GM23338 (cell line): Measurements from ENCODE around the gene LAGE3. TPM values are rescaled to one million over a fixed set of nuclear protein-coding genes. Genes with fewer than 3 reads are reported as not detected.

Source experiments
- ATAC-seq: fragments of 200-7000 bp; cut with Tn5 transposase; 3 replicates; pipeline ENCODE4 v1.9.1; 2020
- DNase-seq: peaks from one replicate; pipeline ENCODE4 v3.0.0-alpha.2; 2015; ENCODE audit warnings: low spot score
- H2AFZ ChIP-seq: fragments of 200-600 bp; sonication (generic); 2 replicates; pipeline ENCODE4 v1.8.0; 2016; ENCODE audit warnings: antibody characterized with exemption, mild to moderate bottlenecking, moderate library complexity
- H3F3A ChIP-seq: fragments of 200-600 bp; sonication (generic); replicated peaks from 2 replicates; pipeline ENCODE4 v1.8.0; 2017; ENCODE audit warnings: antibody characterized with exemption, mixed run types, low read depth
- H3K27ac ChIP-seq: fragments of 200-600 bp; sonication (generic); 2 replicates; pipeline ENCODE4 v1.6.1; 2016; ENCODE audit warnings: low read depth
- H3K27me3 ChIP-seq: fragments of 200-600 bp; sonication (generic); 2 replicates; pipeline ENCODE4 v1.8.0; 2016; ENCODE audit warnings: mild to moderate bottlenecking, mixed run types, moderate library complexity; ENCODE audit not compliant: insufficient read depth
- H3K36me3 ChIP-seq: fragments of 200-600 bp; sonication (generic); 2 replicates; pipeline ENCODE4 v1.8.0; 2016; ENCODE audit warnings: mild to moderate bottlenecking; ENCODE audit not compliant: insufficient read depth
- H3K4me1 ChIP-seq: fragments of 200-600 bp; sonication (generic); 2 replicates; pipeline ENCODE4 v1.8.0; 2016; ENCODE audit warnings: mild to moderate bottlenecking, moderate library complexity; ENCODE audit not compliant: insufficient read depth
- H3K4me2 ChIP-seq: fragments of 200-600 bp; sonication (generic); 2 replicates; pipeline ENCODE4 v1.7.1; 2017; ENCODE audit warnings: mixed run types
- H3K4me3 ChIP-seq: fragments of 200-600 bp; sonication (generic); 2 replicates; pipeline ENCODE4 v1.6.1; 2016; ENCODE audit warnings: mixed run types
- H3K79me2 ChIP-seq: fragments of 200-600 bp; sonication (generic); replicated peaks from 2 replicates; pipeline ENCODE4 v1.8.0; 2017; ENCODE audit warnings: mild to moderate bottlenecking; ENCODE audit not compliant: insufficient read depth
- H3K9me2 ChIP-seq: fragments of 200-600 bp; sonication (generic); 2 replicates; pipeline ENCODE4 v1.8.0; 2017; ENCODE audit not compliant: insufficient read depth
- H4K20me1 ChIP-seq: fragments of 200-600 bp; sonication (generic); replicated peaks from 2 replicates; pipeline ENCODE4 v1.8.0; 2017; ENCODE audit warnings: mild to moderate bottlenecking; ENCODE audit not compliant: insufficient read depth
- H3K27ac Mint-ChIP-seq: 2 replicates; pipeline ENCODE4 v1.8.0; 2020; ENCODE audit warnings: inconsistent platforms, mild to moderate bottlenecking, moderate library complexity, mixed read lengths
- H3K27me3 Mint-ChIP-seq: 3 replicates; pipeline ENCODE4 v1.8.0; 2022; ENCODE audit warnings: low read depth, mild to moderate bottlenecking, moderate library complexity, mixed read lengths, inconsistent platforms; ENCODE audit not compliant: insufficient read depth, poor library complexity
- H3K36me3 Mint-ChIP-seq: 3 replicates; pipeline ENCODE4 v1.8.0; 2021; ENCODE audit warnings: low read depth, mild to moderate bottlenecking, inconsistent platforms, moderate library complexity, mixed read lengths
- H3K4me1 Mint-ChIP-seq: 3 replicates; pipeline ENCODE4 v1.8.0; 2020; ENCODE audit warnings: mild to moderate bottlenecking, inconsistent platforms, mixed read lengths
- H3K4me3 Mint-ChIP-seq: 3 replicates; pipeline ENCODE4 v1.8.0; 2021; ENCODE audit warnings: moderate library complexity, mild to moderate bottlenecking, inconsistent platforms, mixed read lengths
- H3K9me3 Mint-ChIP-seq: 3 replicates; pipeline ENCODE4 v1.8.0; 2020; ENCODE audit warnings: moderate library complexity, mild to moderate bottlenecking, inconsistent platforms, mixed read lengths
- CTCF ChIP-seq, 2 experiments: fragments of 200-600 bp in 1 of 2; sonication (generic) in 1 of 2; conservative IDR thresholded peaks; 2 replicates each; pipeline versions ENCODE4 v1.5.1 to v1.6.1; 2016 to 2017; ENCODE audit warnings: antibody characterized with exemption in 2 of 2, low read depth in 2 of 2, mild to moderate bottlenecking in 2 of 2, moderate library complexity in 1 of 2
- ETS1 ChIP-seq: IDR thresholded peaks from 2 replicates; pipeline ENCODE4 v1.6.1; 2016; ENCODE audit warnings: antibody characterized with exemption
- EZH2 ChIP-seq: fragments of 200-600 bp; sonication (generic); IDR thresholded peaks from one replicate; pipeline ENCODE4 v1.8.0; 2017; ENCODE audit warnings: antibody characterized with exemption, mild to moderate bottlenecking, low read depth; ENCODE audit not compliant: unreplicated experiment
- REST ChIP-seq: IDR thresholded peaks from one replicate; pipeline ENCODE4 v1.6.1; 2018; ENCODE audit warnings: antibody characterized with exemption; ENCODE audit not compliant: unreplicated experiment
- polyA plus RNA-seq: library from polyadenylated mRNA; unstranded; fragments of >200 nt; fragmentation: Nextera tagmentation; extraction: Ambion mirVana; gene quantifications from 2 replicates; pipeline ENCODE4 v1.2.1, GENCODE V29; 2016
- total RNA-seq: library from RNA; depleted of rRNA; stranded (reverse); fragments of >200 nt; shearing (Covaris generic); gene quantifications from 2 replicates; pipeline ENCODE4 v1.2.3, GENCODE V29; 2014

The LAGE3 gene
- total and polyA plus RNA-seq, 2 experiments from 2014 or later, result 71.0 to 84.5 TPM

- no peaks in the 10 kb centered on the region for H3K4me1 Mint-ChIP-seq
- H3K9me3 Mint-ChIP-seq, result no peaks in the 10 kb centered on the region
- no peak overlapping the region for H3K4me3 Mint-ChIP-seq
Observed at GRCh38 chrX:154468217-154468616, 10.9 kb downstream of the LAGE3 start.

More at GRCh38 chrX:154468217-154468616, 10.9 kb downstream of the LAGE3 start:
- ATAC-seq (no peak), DNase-seq (no peak)
- Histone ChIP-seq H3K4me3 (no peak overlapping the region), H3K27me3 (no peaks in the 10 kb centered on the region), H3K36me3 (no peaks in the 10 kb centered on the region), H3K79me2 (no peaks in the 10 kb centered on the region), H3K27ac (no peak overlapping the region), H3F3A (no peaks in the 10 kb centered on the region), H4K20me1 (no peaks in the 10 kb centered on the region; the same call in 1 of the 2 replicates), H3K4me2 (no peak overlapping the region), H3K4me1 (no peaks in the 10 kb centered on the region), H3K9me2 (no peaks in the 10 kb centered on the region), H2AFZ (no peak overlapping the region)
- no peak for TF ChIP-seq CTCF (conservative IDR thresholded peaks at IDR 0.05; ENCODE audit: low read depth in 2 of 2)
- no peak for TF ChIP-seq ETS1
- TF ChIP-seq REST, result no peak
- TF ChIP-seq EZH2, result no peak
- peaks cover 3% of the 10 kb centered on the region; the same call in 2 of the 3 replicates for H3K36me3 Mint-ChIP-seq
- peaks cover 2% of the 10 kb centered on the region for H3K27me3 Mint-ChIP-seq
- H3K27ac Mint-ChIP-seq, result no peak overlapping the region
